Left ventricle myocardium superior (tissue), 1 donor: ENCODE measurements around the gene LIMK1. TPM values are rescaled to one million over a fixed set of nuclear protein-coding genes. Genes with fewer than 3 reads are reported as not detected.

ENCODE experiments used
- ATAC-seq: fragments of 200-7000 bp; cut with Tn5 transposase; one replicate; pipeline ENCODE4 v1.9.1; 2020; ENCODE audit warnings: mild to moderate bottlenecking, moderate library complexity
- DNase-seq: peaks from one replicate; pipeline ENCODE4 v3.0.0-alpha.2; 2020
- intact Hi-C: fragments of 100-400 bp; cut with micrococcal nuclease; formaldehyde crosslinking; loops from one replicate; pipeline ENCODE4 v1.11.0; 2022
- total RNA-seq: library from RNA; stranded (reverse); fragmentation: NEBNext Ultra II Directional; extraction: Animal tissue kit (Norgen Biotek cat#: 25700); gene quantifications from one replicate; pipeline ENCODE4 v1.2.1, GENCODE V29; 2021
- donor health status: DM: no; HTN: yes; CAD: no; lungs with severe emphysema.

The LIMK1 gene
- total RNA-seq, 1 donor from 2014 or later: 9.4 TPM

- no peak for ATAC-seq
- DNase-seq: no peak
- intact Hi-C loops: no loop called here
Observed at GRCh38 chr7:74074770-74075169, 8.8 kb upstream of the LIMK1 start.

DNA sequence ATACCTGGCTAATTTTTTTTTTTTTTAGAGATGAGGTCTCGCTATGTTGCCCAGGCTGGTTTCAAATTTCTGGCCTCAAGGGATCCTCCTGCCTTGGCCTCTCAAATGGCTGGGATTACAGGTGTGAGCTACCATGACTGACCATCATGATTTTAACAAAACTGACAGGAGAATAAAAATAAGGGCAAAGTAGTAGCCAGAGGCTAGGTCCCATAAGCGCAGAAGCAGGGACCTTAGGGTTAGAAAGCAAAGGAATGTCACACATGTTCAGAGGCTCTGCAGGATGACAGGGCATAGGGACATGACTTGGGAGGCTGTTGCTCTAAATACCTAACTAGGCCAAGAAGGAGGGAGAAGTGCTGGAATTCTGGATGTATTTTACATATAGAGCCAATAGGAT lies 5.1 kb upstream of the LIMK1 start:
- intact Hi-C loops: no loop called here
- DNase-seq (no peak), ATAC-seq (no peak)

DNA sequence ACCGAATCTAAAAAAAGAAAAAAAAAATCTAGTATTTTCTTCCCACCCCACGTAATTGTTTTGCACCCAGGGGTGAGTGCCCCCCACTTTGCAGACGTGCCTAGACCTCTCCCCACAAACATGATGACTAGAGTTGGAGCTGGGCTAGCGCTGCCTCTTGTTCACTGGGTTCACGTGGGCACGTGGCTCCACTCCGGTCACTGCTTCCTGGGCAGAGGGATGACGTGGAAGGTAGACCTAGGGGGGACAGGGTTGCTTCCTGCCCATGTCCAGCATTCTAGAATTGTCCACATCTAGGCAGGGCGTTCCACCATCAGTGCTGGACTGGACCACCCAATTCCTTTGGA lies 861 bp upstream of the LIMK1 start:
- no peak for ATAC-seq
- DNase-seq: no peak
- intact Hi-C loops: no loop called here

DNA sequence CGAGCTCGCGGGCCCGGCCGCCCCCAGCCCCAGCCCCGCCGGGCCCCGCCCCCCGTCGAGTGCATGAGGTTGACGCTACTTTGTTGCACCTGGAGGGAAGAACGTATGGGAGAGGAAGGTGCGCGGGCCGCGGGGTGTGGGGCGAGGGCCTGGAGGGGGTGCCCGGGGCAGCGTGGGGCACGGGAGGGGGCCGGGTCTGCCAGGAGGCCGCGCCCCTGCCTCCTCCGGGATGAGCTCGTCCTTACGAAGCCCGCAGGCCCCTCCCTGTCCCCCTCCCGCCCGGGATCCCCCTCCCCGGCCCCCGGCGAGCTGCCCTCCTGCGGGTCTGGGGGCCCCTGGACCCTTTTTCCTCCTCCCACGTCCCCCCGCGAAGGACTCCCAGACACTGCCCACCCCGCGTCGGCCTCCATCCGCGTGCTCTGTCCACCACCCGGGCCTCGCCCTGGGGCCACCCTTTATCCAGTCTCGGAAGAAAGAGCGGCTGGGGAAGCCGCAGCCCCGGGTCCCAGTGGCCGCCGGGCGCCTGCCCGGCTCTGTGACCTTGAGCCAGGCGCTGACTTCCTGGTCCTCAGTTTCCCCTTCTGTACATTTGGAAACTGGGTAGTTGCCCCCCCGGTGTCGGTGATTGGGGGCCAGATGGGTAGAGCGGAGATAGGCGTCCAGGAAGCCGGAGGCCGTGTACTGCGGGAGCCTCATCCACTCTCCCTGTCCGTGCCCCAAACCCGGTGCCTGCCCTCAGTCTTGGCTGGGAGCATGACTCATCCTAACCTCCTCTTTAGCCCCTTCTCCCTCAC lies 521 bp downstream of the LIMK1 start:
- DNase-seq (peak; percentile 61), ATAC-seq (peak; percentile 38)
- intact Hi-C loops: no loop called here

DNA sequence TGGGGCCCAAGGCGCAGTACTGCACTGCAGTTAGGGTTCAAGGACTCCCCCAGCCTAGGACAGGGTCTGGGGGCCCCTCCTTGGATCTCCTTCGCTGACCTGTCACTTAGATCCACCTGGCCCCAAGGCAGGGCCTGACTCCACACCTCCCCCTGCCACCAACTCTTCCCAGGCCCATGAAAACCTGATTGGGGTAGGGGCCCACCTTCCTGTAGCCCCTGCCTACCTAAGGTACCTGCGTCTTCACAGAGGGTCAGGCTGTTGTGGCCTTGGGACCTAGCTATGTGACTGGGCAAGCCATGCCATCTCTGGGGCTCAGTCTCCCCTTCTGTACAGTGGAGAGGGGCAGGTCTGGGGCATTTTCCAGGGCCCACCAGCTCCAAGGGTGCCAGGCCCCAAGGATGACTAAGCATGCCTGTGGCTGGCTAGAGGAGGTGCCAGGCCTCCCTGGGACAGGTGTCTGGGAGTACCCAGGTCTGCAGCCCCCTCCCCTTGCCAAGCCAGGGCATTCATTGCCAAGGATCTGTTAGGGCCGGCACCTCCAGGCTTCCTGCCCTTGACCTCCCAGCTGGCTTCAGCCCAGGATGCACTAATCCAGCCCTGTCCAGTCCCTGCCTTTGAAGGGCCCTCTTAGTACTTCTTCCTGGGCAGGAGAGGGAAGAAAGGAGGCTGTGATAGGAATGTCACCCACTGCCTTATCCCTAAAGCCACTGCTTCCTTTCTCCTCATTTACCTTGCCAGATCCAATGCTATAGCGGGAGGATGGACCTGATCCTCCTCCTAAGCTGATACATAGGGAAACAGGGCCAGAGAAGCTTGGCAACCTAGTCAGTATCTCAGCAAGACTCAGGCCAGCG lies 1.3 kb downstream of the LIMK1 start:
- ATAC-seq (no peak), DNase-seq (peak; percentile 36)
- intact Hi-C loops: no loop called here

- intact Hi-C loops: no loop called here
- ATAC-seq: no peak
- no peak for DNase-seq
Observed at GRCh38 chr7:74087791-74088453, 4.3 kb downstream of the LIMK1 start.

DNA sequence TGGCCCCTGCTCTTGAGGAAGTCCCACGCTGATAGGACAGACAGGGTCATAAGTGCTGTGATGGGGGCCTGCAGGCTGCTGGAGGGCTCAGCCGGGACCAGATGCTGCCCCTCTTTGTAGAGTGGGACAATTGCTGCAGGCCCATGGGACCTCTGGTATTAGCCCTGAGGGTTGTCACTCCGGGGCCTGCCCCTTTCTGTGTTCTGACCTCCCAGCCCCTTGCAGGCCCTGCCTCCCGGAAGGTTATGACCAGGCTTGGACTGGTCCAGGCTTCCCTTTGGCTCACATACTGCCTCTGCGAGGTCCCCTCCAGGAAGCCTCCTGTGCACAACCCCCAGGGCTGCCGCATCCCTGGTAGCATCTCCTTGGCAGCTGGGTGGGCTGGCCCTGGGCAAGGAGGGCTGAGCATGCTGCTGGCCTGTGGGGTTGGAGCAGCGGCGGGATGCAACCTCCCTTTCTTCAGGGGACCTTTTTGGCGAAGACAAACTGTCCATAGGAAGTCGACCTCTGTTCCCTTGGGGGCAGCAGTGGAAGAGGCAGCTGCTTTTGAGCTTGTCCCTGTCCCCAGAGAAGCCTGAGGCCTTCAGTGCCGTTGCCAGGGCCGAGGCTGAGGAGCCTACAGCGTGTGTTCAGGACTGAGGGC lies 8.8 kb downstream of the LIMK1 start:
- peak; percentile 69 for DNase-seq
- peak; percentile 56 for ATAC-seq
- intact Hi-C loops: no loop called here

- ATAC-seq (peak; percentile 72), DNase-seq (peak; percentile 76)
- intact Hi-C loops: no loop called here
Observed at GRCh38 chr7:74092964-74093471, 9.4 kb downstream of the LIMK1 start.

- DNase-seq (peak; percentile 41), ATAC-seq (peak; percentile 29)
- intact Hi-C loops: no loop called here
Observed at GRCh38 chr7:74093671-74094223, 10.1 kb downstream of the LIMK1 start.

DNA sequence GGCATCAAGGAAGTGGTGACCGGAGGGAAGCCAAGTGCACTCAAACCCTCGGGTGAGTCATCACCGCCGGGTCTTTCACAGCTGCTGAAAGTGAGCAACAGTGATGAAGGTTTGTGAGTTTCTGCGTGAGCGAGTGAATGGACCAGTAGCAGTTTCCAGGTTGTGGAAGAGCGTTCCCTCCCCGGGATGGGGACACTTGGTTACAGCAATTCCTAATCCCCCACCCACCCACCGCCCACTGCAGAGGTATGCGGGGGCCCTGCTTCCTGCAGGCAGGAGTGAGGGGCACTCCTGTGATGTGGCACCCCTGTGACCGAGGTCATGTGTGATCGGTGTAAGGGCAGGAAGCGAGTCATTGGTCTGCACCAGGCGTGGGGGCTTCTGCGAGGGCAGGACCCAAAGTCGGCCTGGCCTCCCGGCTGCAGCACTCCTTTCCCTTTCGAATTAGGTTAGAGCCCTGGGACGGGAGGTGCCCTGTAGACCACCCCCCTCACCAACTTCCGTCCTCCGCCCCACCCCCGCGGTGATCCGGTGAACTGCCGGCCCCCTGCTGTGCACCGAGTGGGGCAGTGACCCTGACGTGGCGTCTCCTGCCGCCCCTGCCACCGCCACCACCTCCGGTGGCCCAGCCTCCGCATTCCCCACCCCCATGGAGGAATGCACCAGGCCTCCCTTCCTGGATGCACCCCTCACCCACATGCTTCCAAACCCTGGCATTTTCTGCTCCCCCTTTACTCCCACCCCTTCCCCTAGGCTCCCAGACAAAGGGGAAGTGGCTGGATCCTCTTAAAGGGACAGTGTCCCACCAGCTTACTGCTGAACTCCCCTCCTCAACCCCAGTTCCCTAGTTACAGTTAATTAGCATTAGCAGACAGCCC lies 10.9 kb downstream of the LIMK1 start:
- peak; percentile 77 for ATAC-seq
- DNase-seq: peak; percentile 78
- intact Hi-C loops: no loop called here

DNA sequence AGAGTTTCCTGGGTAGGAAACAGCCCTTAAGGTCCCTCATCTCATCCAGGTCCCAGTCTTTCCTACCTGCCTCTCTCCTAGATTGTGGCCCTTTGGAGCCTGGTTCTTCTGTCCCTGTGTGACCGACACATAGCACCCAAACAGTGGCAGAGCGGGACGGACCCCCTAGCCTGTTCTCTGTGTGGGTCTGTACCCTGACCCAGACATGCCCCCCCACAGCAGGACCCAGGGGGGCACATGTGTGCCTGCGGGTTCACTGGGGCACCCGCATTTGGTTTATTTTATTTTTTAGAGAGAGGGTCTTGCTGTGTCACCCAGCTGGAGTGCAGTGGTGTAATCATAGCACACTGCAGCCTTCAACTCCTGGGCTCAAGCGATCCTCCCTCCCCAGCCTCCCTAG lies 11.5 kb downstream of the LIMK1 start:
- DNase-seq (no peak), ATAC-seq (no peak)
- intact Hi-C loops: no loop called here

GRCh38 chr7:74097937-74098614 lies 14.5 kb downstream of the LIMK1 start:
- intact Hi-C loops: no loop called here
- DNase-seq (no peak), ATAC-seq (no peak)

- intact Hi-C loops: no loop called here
- DNase-seq (no peak), ATAC-seq (no peak)
Observed at GRCh38 chr7:74099031-74099430, 15.4 kb downstream of the LIMK1 start.

DNA sequence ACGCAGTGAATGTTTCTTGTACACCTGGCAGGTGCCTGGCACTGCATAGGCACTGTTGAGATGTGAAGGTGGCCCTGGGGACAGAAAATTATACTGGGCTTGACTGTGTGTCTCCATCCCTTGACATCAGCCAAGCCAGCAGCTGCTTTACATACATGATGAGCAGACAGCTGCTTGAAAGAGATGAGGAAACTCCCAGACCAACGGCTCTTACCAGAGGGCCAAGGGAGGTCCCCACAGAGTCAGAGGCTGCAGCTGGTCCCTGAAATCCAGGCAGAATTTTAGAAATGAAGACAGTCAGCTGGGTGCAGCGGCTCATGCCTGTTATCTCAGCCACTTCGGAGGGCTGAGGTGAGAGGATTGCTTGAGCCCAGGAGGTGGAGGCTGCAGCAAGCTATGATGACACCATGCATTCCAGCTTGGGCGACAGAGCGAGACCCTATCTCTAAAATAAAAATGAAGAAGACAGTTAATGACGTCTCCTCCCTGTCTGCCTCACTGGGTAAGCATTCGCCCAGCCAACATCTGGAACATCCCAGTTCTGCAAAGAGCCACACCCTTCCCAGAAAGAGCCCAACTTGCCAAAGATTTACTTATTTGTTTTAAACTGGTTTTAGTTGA lies 17.6 kb downstream of the LIMK1 start:
- peak; percentile 59 for DNase-seq
- ATAC-seq: peak; percentile 90

GRCh38 chr7:74103219-74103772 lies 19.7 kb downstream of the LIMK1 start:
- no peak for ATAC-seq
- intact Hi-C loops: no loop called here

More for the DNA sequence above, 17.6 kb downstream of the LIMK1 start:
- intact Hi-C loops: no loop called here

DNA sequence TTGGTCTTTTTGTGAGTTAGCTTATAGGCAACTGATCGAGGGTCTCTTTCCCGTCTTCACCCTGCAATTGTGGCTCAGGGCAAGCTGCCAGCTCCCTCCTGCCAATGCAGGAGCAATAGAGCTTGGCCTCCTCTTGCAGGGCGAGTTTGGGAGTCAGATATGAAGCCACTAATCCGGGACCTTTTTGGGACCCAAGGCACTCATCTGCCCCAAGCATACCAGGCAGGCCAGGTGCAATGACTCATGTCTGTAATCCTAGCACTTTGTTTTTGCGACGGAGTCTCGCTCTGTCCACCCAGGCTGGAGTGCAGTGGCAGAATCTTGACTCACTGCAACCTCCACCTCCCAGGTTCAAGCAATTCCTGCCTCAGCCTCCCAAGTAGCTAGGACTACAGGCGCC lies 21.1 kb downstream of the LIMK1 start:
- no peak for DNase-seq
- intact Hi-C loops: no loop called here
- no peak for ATAC-seq

More at GRCh38 chr7:74103219-74103772, 19.7 kb downstream of the LIMK1 start:
- DNase-seq: no peak

- ATAC-seq: no peak
- intact Hi-C loops: no loop called here
- DNase-seq: no peak
Observed at GRCh38 chr7:74105992-74106391, 22.4 kb downstream of the LIMK1 start.
